Measurements from ENCODE around the gene CHST7.

GRCh38 chrX:46630141-46630540 lies 56.6 kb downstream of the CHST7 start:
- TF ChIP-seq CTCF (IDR thresholded peaks at IDR 0.05) (no peak), POLR2AphosphoS5 (IDR thresholded peaks at IDR 0.05) (no peak), POLR2A (IDR thresholded peaks at IDR 0.05) (no peak)

Measured in prostate gland (tissue), 2 donors.